GM12878 (cell line): Measurements from ENCODE around the gene CNOT6L. TPM values are rescaled to one million over a fixed set of nuclear protein-coding genes. Genes with fewer than 3 reads are reported as not detected.

Experiments
- ATAC-seq: fragments of 200-7000 bp; cut with Tn5 transposase; 3 replicates; pipeline ENCODE4 v1.9.1; 2020; ENCODE audit warnings: mild to moderate bottlenecking, moderate library complexity
- BruUV-seq: library from RNA; stranded (reverse); fragments of 400-500 nt; replicated peaks from 2 replicates; lab custom pipeline; 2021; lab: Mats Ljungman, UMichigan
- CTCF ChIA-PET: fragments of 300-600 bp; sonication (Branson Sonifier 250); formaldehyde crosslinking; extraction: SDS; loops from one replicate; lab custom pipeline; 2021; ENCODE audit warnings: inconsistent platforms; lab: Yijun Ruan, JAX
- POLR2A ChIA-PET: fragments of 350-600 bp; formaldehyde crosslinking; extraction: SDS; loops from one replicate; lab custom pipeline; 2021; ENCODE audit warnings: inconsistent platforms; lab: Charles Lee
- RAD21 ChIA-PET: fragments of 300-600 bp; sonication (Branson Sonifier 250); formaldehyde crosslinking; loops from one replicate; lab custom pipeline; 2023; ENCODE audit warnings: antibody characterized with exemption; ENCODE audit not compliant: unreplicated experiment; lab: Charles Lee
- SMC1A ChIA-PET: fragments of 300-600 bp; sonication (Branson Sonifier 250); formaldehyde crosslinking; loops from one replicate; lab custom pipeline; 2023; ENCODE audit not compliant: unreplicated experiment, uncharacterized antibody; lab: Charles Lee
- DNase-seq: peaks from one replicate; pipeline ENCODE4 v3.0.0-alpha.2; 2011; ENCODE audit warnings: low read depth, low spot score
- FAIRE-seq: peaks from 3 replicates; lab custom pipeline; 2011; peaks lifted over from hg19 to GRCh38; lab: Jason Lieb, UNC
- H2AFZ ChIP-seq: 2 replicates; pipeline ENCODE4 v1.6.0; 2011; ENCODE audit warnings: low read depth, low read length, control low read depth; ENCODE audit not compliant: control insufficient read depth
- H3K27ac ChIP-seq: 2 replicates; pipeline ENCODE4 v1.5.1; 2011; ENCODE audit warnings: control low read depth; ENCODE audit not compliant: control insufficient read depth, insufficient read depth
- H3K27me3 ChIP-seq, 2 experiments: replicated peaks in 1 of 2; 2 replicates each; pipeline versions ENCODE4 v1.6.0 to v1.6.1; 2011; ENCODE audit warnings: low read length in 1 of 2; ENCODE audit not compliant: control insufficient read depth in 2 of 2, insufficient read depth in 2 of 2
- H3K36me3 ChIP-seq, 2 experiments: 2 replicates each; pipeline ENCODE4 v1.5.1; 2011; ENCODE audit warnings: low read length in 1 of 2; ENCODE audit not compliant: control insufficient read depth in 2 of 2, insufficient read depth in 2 of 2
- H3K4me1 ChIP-seq: 2 replicates; pipeline ENCODE4 v1.6.1; 2011; ENCODE audit warnings: mild to moderate bottlenecking, low read length, moderate library complexity, mixed read lengths; ENCODE audit not compliant: control insufficient read depth, insufficient read depth
- H3K4me2 ChIP-seq: 2 replicates; pipeline ENCODE4 v1.6.0; 2011; ENCODE audit warnings: control low read depth; ENCODE audit not compliant: control insufficient read depth, insufficient read depth
- H3K4me3 ChIP-seq: fragments of 200-600 bp; sonication (generic); 2 replicates; pipeline ENCODE4 v1.5.1; 2016
- H3K79me2 ChIP-seq: 2 replicates; pipeline ENCODE4 v1.6.0; 2011; ENCODE audit warnings: low read length; ENCODE audit not compliant: control insufficient read depth, insufficient read depth
- H3K9ac ChIP-seq: 2 replicates; pipeline ENCODE4 v1.8.0; 2011; ENCODE audit warnings: low read length, control low read depth, mixed read lengths; ENCODE audit not compliant: control insufficient read depth, insufficient read depth
- H3K9me3 ChIP-seq: replicated peaks from 3 replicates; pipeline ENCODE4 v1.5.1; 2011; ENCODE audit warnings: mild to moderate bottlenecking, low read length; ENCODE audit not compliant: control insufficient read depth, insufficient read depth
- H4K20me1 ChIP-seq: 2 replicates; pipeline ENCODE4 v1.6.0; 2011; ENCODE audit not compliant: control insufficient read depth, insufficient read depth
- EGR1 ChIP-seq, 2 experiments: IDR thresholded peaks; 1 replicate in 1 of 2; 2 replicates in 1 of 2; pipeline ENCODE4 v1.6.1; 2011 to 2012; ENCODE audit warnings: low read depth in 2 of 2, low read length in 2 of 2, borderline replicate concordance in 1 of 2, mild to moderate bottlenecking in 1 of 2, moderate library complexity in 1 of 2
- EP300 ChIP-seq, 2 experiments: fragments of 150-350 bp in 1 of 2; IDR thresholded peaks; 2 replicates each; pipeline ENCODE4 v1.6.1; 2011 to 2012; ENCODE audit warnings: low read depth in 2 of 2, low read length in 2 of 2, borderline replicate concordance in 1 of 2, improper control_type of control experiment in 1 of 2, inconsistent platforms in 1 of 2; ENCODE audit not compliant: control insufficient read depth in 1 of 2
- FOXM1 ChIP-seq: IDR thresholded peaks from 2 replicates; pipeline ENCODE4 v1.6.1; 2012; ENCODE audit warnings: low read depth, mild to moderate bottlenecking, inconsistent platforms, low read length, moderate library complexity
- HDAC6 ChIP-seq: fragments of 200-600 bp; sonication (generic); IDR thresholded peaks from one replicate; pipeline ENCODE4 v1.8.0; 2017; ENCODE audit warnings: antibody characterized with exemption; ENCODE audit not compliant: unreplicated experiment
- NFYB ChIP-seq: IDR thresholded peaks from 2 replicates; pipeline ENCODE4 v1.6.1; 2011; ENCODE audit warnings: low read depth, mild to moderate bottlenecking, low read length, improper control_type of control experiment, moderate library complexity; ENCODE audit not compliant: insufficient read depth
- NR2F1 ChIP-seq: fragments of 450-650 bp; conservative IDR thresholded peaks from 2 replicates; pipeline ENCODE4 v1.6.1; 2017; ENCODE audit warnings: mild to moderate bottlenecking
- whole genome bisulfite sequencing: methylation state at CpG from one replicate; pipeline ENCODE4 v1.1.6; 2016; ENCODE audit warnings: low lambda C conversion rate; ENCODE audit not compliant: insufficient replicate concordance, insufficient coverage; ENCODE audit errors: missing lambda C conversion rate; 5-methylcytosine and 5-hydroxymethylcytosine counted together
- in situ Hi-C: fragments of 300-500 bp; cut with MboI; formaldehyde crosslinking; loops from 9 replicates; pipeline ENCODE4 v1.14.3; 2018; ENCODE audit warnings: mixed read lengths
- intact Hi-C: fragments of 100-400 bp; cut with micrococcal nuclease; formaldehyde crosslinking; loops from one replicate; pipeline ENCODE4 v1.14.2; 2022; ENCODE audit not compliant: unreplicated experiment
- polyA plus RNA-seq, 11 experiments: library from polyadenylated mRNA; depleted of rRNA in 4 of 11; unstranded in 6 of 11; stranded (reverse) in 5 of 11; fragments of >200 nt; fragmentation: Nextera tagmentation in 4 of 11; fragmentation: Illumina TruSeq in 1 of 11; extraction: Ambion mirVana in 4 of 11; extraction: Trizol in 1 of 11; gene quantifications; 1 replicate in 1 of 11; 2 replicates in 10 of 11; pipeline versions ENCODE4 v1.2.1 to v1.2.3, GENCODE V29; 2011 to 2016; ENCODE audit warnings: inconsistent platforms in 2 of 11, missing spikeins in 2 of 11, low read depth in 1 of 11
- total RNA-seq, 4 experiments: library from RNA; depleted of rRNA in 3 of 4; stranded (reverse); fragments of >200 nt in 3 of 4; fragmentation: Illumina TruSeq in 1 of 4; extraction: Trizol in 1 of 4; gene quantifications; 2 replicates each; pipeline versions ENCODE4 v1.2.1 to v1.2.3, GENCODE V29; 2013 to 2021
- TF ChIP-seq, protein P1 (sequence below), 3 experiments: IDR thresholded peaks in 2 of 3; conservative IDR thresholded peaks in 1 of 3; 2 replicates each; pipeline ENCODE4 v1.5.1; 2011; ENCODE audit warnings: low read depth in 3 of 3, low read length in 3 of 3, mild to moderate bottlenecking in 3 of 3, control low read depth in 2 of 3, moderate library complexity in 2 of 3, inconsistent platforms in 1 of 3, mixed read lengths in 1 of 3; ENCODE audit not compliant: control insufficient read depth in 2 of 3, insufficient read depth in 1 of 3; ENCODE audit errors: extremely low read depth in 1 of 3
- TF ChIP-seq, protein P2 (sequence below): fragments of 450-650 bp; IDR thresholded peaks from 2 replicates; pipeline ENCODE4 v1.6.1; 2018; ENCODE audit warnings: borderline replicate concordance, mild to moderate bottlenecking; ENCODE audit not compliant: partially characterized antibody

Gene CNOT6L
- total and polyA plus RNA-seq, 10 of the 15 experiments (the other 5 are each of a cell fraction or from before 2014, with no cell fraction given): 1.1 to 10.0 (median 3.0) TPM

DNA sequence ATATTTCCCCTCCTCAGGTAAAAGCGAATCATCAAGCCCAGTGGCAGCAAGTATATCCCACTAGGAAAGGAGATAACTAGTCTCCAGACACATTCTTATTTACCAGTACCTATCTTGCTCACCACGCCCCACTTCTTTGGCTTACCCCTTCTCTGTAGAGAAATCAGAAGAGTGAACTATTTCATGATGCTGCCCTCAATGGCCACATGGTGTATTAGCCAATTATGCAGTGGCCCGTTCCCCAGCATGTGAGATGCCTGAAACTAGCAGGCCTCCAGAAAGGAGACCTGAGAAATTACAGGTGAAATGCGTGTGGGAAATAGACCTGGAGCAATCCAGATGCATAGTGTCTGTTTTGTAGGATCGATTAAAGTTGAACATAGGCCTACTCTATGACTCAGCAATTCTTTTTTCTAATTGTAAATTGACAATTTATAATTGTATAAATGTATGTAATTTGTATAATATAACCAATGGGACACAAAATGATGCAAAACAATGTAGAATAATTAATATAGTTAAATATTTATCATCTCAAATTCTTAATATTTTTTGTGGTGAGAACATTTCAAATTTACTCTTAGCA, 126.2 kb downstream of the CNOT6L start:
- FAIRE-seq: no peak
- WGBS: 41% methylated on average over 5 of the region's 5 CpGs
- TF ChIP-seq, protein P1, sequence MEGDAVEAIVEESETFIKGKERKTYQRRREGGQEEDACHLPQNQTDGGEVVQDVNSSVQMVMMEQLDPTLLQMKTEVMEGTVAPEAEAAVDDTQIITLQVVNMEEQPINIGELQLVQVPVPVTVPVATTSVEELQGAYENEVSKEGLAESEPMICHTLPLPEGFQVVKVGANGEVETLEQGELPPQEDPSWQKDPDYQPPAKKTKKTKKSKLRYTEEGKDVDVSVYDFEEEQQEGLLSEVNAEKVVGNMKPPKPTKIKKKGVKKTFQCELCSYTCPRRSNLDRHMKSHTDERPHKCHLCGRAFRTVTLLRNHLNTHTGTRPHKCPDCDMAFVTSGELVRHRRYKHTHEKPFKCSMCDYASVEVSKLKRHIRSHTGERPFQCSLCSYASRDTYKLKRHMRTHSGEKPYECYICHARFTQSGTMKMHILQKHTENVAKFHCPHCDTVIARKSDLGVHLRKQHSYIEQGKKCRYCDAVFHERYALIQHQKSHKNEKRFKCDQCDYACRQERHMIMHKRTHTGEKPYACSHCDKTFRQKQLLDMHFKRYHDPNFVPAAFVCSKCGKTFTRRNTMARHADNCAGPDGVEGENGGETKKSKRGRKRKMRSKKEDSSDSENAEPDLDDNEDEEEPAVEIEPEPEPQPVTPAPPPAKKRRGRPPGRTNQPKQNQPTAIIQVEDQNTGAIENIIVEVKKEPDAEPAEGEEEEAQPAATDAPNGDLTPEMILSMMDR (IDR thresholded peaks at IDR 0.05 in 2 of 3, conservative IDR thresholded peaks at IDR 0.05 in 1 of 3; ENCODE audit: control insufficient read depth in 2 of 3, extremely low read depth in 1 of 3, insufficient read depth in 1 of 3, low read depth in 3 of 3, low read length in 3 of 3): no peak
- TF ChIP-seq, protein P2, sequence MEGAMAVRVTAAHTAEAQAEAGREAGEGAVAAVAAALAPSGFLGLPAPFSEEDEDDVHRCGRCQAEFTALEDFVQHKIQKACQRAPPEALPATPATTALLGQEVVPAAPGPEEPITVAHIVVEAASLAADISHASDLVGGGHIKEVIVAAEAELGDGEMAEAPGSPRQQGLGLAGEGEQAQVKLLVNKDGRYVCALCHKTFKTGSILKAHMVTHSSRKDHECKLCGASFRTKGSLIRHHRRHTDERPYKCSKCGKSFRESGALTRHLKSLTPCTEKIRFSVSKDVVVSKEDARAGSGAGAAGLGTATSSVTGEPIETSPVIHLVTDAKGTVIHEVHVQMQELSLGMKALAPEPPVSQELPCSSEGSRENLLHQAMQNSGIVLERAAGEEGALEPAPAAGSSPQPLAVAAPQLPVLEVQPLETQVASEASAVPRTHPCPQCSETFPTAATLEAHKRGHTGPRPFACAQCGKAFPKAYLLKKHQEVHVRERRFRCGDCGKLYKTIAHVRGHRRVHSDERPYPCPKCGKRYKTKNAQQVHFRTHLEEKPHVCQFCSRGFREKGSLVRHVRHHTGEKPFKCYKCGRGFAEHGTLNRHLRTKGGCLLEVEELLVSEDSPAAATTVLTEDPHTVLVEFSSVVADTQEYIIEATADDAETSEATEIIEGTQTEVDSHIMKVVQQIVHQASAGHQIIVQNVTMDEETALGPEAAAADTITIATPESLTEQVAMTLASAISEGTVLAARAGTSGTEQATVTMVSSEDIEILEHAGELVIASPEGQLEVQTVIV: no peak
- TF ChIP-seq EGR1 (IDR thresholded peaks at IDR 0.05; ENCODE audit: borderline replicate concordance in 1 of 2, low read depth in 2 of 2, low read length in 2 of 2): no peak
- no peak for TF ChIP-seq FOXM1
- no peak for TF ChIP-seq EP300 (IDR thresholded peaks at IDR 0.05; ENCODE audit: borderline replicate concordance in 1 of 2, control insufficient read depth in 1 of 2, low read depth in 2 of 2, low read length in 2 of 2)
- no peak for TF ChIP-seq NR2F1
- TF ChIP-seq HDAC6: no peak
- no peak for TF ChIP-seq NFYB
- no peaks in the 10 kb centered on the region for H3K79me2 ChIP-seq
- intact Hi-C loops (no loop called here), in situ Hi-C loops (no loop called here)
- ChIA-PET POLR2A (no interaction called here), RAD21 (no interaction called here), CTCF (no interaction called here), SMC1A (no interaction called here)
- no peaks in the 10 kb centered on the region for H3K9me3 ChIP-seq
- H3K9ac ChIP-seq: no peak overlapping the region
- no peak overlapping the region for H3K4me3 ChIP-seq
- H3K4me1 ChIP-seq: no peaks in the 10 kb centered on the region
- DNase-seq: no peak
- H3K27me3 ChIP-seq: no peaks in the 10 kb centered on the region; a peak in 1 of 4 replicates
- no peaks in the 10 kb centered on the region for H4K20me1 ChIP-seq
- no peak overlapping the region for H3K4me2 ChIP-seq
- no peak overlapping the region for H3K27ac ChIP-seq
- ATAC-seq: no peak
- no peaks in the 10 kb centered on the region for H3K36me3 ChIP-seq
- BruUV-seq: no TSS peak
- H2AFZ ChIP-seq: no peak overlapping the region
